WERI-Rb-1 (cell line): ENCODE data around the gene GNA12.
"Not testable (repeated sequence)": the region's sequence is repeated elsewhere in the genome, so short reads cannot be mapped to it uniquely, and the experiment has no call there.

Experiments
- DNase-seq: peaks from one replicate; pipeline ENCODE4 v3.0.0-alpha.2; 2020
- H3K27ac ChIP-seq: fragments of 250-450 bp; sonication (Bioruptor Pico); 2 replicates; pipeline ENCODE4 v1.5.1; 2020; ENCODE audit warnings: mild to moderate bottlenecking, moderate library complexity
- H3K27me3 ChIP-seq: fragments of 250-450 bp; sonication (Bioruptor Pico); 2 replicates; pipeline ENCODE4 v1.5.1; 2021; ENCODE audit warnings: mild to moderate bottlenecking, low read depth, moderate library complexity; ENCODE audit not compliant: insufficient read depth, severe bottlenecking
- H3K36me3 ChIP-seq: fragments of 250-450 bp; sonication (Bioruptor Pico); 2 replicates; pipeline ENCODE4 v1.5.1; 2020; ENCODE audit warnings: mild to moderate bottlenecking, moderate library complexity
- H3K4me3 ChIP-seq: 2 replicates; pipeline ENCODE4 v1.5.1; 2011; ENCODE audit warnings: low read depth, mild to moderate bottlenecking, control low read depth, low read length
- H3K9me3 ChIP-seq: fragments of 250-450 bp; sonication (Bioruptor Pico); 2 replicates; pipeline ENCODE4 v1.5.1; 2021; ENCODE audit warnings: mild to moderate bottlenecking, moderate library complexity; ENCODE audit not compliant: severe bottlenecking
- CTCF ChIP-seq: IDR thresholded peaks from 2 replicates; pipeline ENCODE4 v1.5.1; 2011; ENCODE audit warnings: low read depth, mild to moderate bottlenecking, control low read depth, inconsistent platforms, low read length

Gene GNA12

GRCh38 chr7:2738766-2739549 lies 105.2 kb downstream of the GNA12 start:
- Histone ChIP-seq H3K27me3 (no peaks in the 10 kb centered on the region), H3K36me3 (no peaks in the 10 kb centered on the region), H3K27ac (no peak overlapping the region), H3K4me3 (no peak overlapping the region), H3K9me3 (no peaks in the 10 kb centered on the region)
- no peak for TF ChIP-seq CTCF
- no peak for DNase-seq

GRCh38 chr7:2737771-2738540 lies 106.2 kb downstream of the GNA12 start:
- H3K27ac ChIP-seq = no peak overlapping the region

GRCh38 chr7:2737005-2737743 lies 106.9 kb downstream of the GNA12 start:
- not testable (repeated sequence) for DNase-seq

More at GRCh38 chr7:2737771-2738540, 106.2 kb downstream of the GNA12 start:
- Histone ChIP-seq H3K9me3 (no peaks in the 10 kb centered on the region), H3K27me3 (no peaks in the 10 kb centered on the region), H3K36me3 (no peaks in the 10 kb centered on the region; the same call in 1 of the 2 replicates), H3K4me3 (no peak overlapping the region)
- no peak for TF ChIP-seq CTCF
- no peak for DNase-seq

GRCh38 chr7:2736411-2736914 lies 107.6 kb downstream of the GNA12 start:
- no peaks in the 10 kb centered on the region for H3K27me3 ChIP-seq
- no peak for TF ChIP-seq CTCF
- no peak overlapping the region for H3K4me3 ChIP-seq
- no peak for DNase-seq
- no peak overlapping the region for H3K27ac ChIP-seq
- H3K9me3 ChIP-seq = no peaks in the 10 kb centered on the region
- no peaks in the 10 kb centered on the region; the same call in 1 of the 2 replicates for H3K36me3 ChIP-seq

More at GRCh38 chr7:2737005-2737743, 106.9 kb downstream of the GNA12 start:
- not testable (repeated sequence) for H3K27ac ChIP-seq, H3K27me3 ChIP-seq, H3K9me3 ChIP-seq, H3K4me3 ChIP-seq, H3K36me3 ChIP-seq

- Histone ChIP-seq H3K9me3 (no peaks in the 10 kb centered on the region), H3K27ac (no peak overlapping the region), H3K4me3 (no peak overlapping the region), H3K27me3 (no peaks in the 10 kb centered on the region), H3K36me3 (peaks cover 7% of the 10 kb centered on the region)
- DNase-seq = no peak
- TF ChIP-seq CTCF = no peak
Measured at GRCh38 chr7:2735744-2736143, 108.4 kb downstream of the GNA12 start.
